ENCODE results near the gene PRKG1.

DNA sequence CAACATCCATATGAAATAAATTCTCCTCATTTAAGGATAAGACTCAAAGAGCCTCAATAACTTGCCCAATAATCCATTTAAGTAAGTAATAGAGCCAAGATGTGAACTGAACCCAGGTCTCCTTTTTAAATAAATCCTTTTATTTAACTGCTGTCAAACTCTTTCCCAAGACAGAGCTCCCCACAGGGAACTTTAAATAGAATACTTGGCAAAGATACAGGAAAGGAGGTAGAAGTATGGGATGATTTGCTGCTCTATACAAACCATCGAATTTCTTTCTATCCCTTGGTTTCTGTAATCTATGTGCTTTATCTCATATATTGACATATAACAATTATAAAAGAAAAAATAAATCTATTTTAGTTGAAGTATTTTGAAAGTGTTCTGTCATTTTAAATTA lies 329.2 kb downstream of the PRKG1 start:
- TF ChIP-seq POLR2A (IDR thresholded peaks at IDR 0.05; ENCODE audit: low read depth, low read length) (no peak), POLR2AphosphoS5 (IDR thresholded peaks at IDR 0.05; ENCODE audit: low read depth, low read length) (no peak)

All from GM12891 (cell line).